ENCODE data around the gene GRID2.

DNA sequence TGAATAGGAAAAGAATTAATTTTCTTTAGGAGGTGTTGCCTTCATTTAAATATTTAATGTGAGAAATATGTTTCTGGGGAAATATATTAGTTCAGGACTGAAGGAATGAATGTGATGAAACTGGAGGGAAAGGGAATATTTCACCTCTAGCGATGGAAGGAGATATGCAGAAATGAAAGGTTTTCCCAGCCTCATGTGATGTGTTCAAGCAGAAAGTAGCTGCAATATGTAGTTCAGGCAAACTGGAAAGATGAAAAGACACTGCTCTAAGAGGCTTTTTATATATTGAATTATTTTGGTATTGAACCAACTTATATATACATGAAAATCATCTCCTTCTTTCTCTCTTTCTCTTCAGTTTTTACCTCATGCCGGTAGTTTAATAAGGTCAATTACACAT lies 3.4 kb downstream of the GRID2 start:
- no peak for TF ChIP-seq POLR2A (IDR thresholded peaks at IDR 0.05; ENCODE audit: low read depth, low read length)
- no peak for TF ChIP-seq SPI1 (IDR thresholded peaks at IDR 0.05; ENCODE audit: low read depth, low read length)

All from GM12891 (cell line).